ENCODE measurements around the gene WDR41. TPM values are rescaled to one million over a fixed set of nuclear protein-coding genes. Genes with fewer than 3 reads are reported as not detected.

The WDR41 gene
- total RNA-seq, 1 experiment from 2014 or later, result 57.3 TPM

- ChIA-PET CTCF (no interaction called here), POLR2A (interaction anchor here (0.6 to 0.7 kb wide), 2 partner anchors 144 to 1139 kb away, joined by 5 to 12 read pairs; no protein-coding TSS in a partner anchor)
- Histone ChIP-seq H3K4me3 (ENCODE audit: low read depth in 2 of 2, low read length in 2 of 2) (no peak overlapping the region), H3K27me3 (ENCODE audit: control insufficient read depth, insufficient read depth, low read length) (no peaks in the 10 kb centered on the region), H3K4me1 (ENCODE audit: control insufficient read depth, insufficient read depth, low read length) (no peaks in the 10 kb centered on the region), H3K36me3 (ENCODE audit: control insufficient read depth, insufficient read depth, low read length) (no peaks in the 10 kb centered on the region; the same call in 1 of the 2 replicates), H3K9me3 (ENCODE audit: control insufficient read depth, insufficient read depth, low read depth, low read length) (no peaks in the 10 kb centered on the region), H3K27ac (ENCODE audit: low read length) (no peak overlapping the region)
- ATAC-seq, result no peak
- BruUV-seq (replicated peaks), result no TSS peak
- TF ChIP-seq SIN3A (IDR thresholded peaks at IDR 0.05; ENCODE audit: borderline replicate concordance, insufficient read depth, low read depth, low read length), result no peak
- TF ChIP-seq, protein P1, sequence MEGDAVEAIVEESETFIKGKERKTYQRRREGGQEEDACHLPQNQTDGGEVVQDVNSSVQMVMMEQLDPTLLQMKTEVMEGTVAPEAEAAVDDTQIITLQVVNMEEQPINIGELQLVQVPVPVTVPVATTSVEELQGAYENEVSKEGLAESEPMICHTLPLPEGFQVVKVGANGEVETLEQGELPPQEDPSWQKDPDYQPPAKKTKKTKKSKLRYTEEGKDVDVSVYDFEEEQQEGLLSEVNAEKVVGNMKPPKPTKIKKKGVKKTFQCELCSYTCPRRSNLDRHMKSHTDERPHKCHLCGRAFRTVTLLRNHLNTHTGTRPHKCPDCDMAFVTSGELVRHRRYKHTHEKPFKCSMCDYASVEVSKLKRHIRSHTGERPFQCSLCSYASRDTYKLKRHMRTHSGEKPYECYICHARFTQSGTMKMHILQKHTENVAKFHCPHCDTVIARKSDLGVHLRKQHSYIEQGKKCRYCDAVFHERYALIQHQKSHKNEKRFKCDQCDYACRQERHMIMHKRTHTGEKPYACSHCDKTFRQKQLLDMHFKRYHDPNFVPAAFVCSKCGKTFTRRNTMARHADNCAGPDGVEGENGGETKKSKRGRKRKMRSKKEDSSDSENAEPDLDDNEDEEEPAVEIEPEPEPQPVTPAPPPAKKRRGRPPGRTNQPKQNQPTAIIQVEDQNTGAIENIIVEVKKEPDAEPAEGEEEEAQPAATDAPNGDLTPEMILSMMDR (IDR thresholded peaks at IDR 0.05), result no peak
- TF ChIP-seq TCF7L2 (IDR thresholded peaks at IDR 0.05; ENCODE audit: low read depth, low read length), result no peak
- no peak for TF ChIP-seq POLR2AphosphoS5 (IDR thresholded peaks at IDR 0.05; ENCODE audit: low read depth, low read length)
- TF ChIP-seq, protein P2, sequence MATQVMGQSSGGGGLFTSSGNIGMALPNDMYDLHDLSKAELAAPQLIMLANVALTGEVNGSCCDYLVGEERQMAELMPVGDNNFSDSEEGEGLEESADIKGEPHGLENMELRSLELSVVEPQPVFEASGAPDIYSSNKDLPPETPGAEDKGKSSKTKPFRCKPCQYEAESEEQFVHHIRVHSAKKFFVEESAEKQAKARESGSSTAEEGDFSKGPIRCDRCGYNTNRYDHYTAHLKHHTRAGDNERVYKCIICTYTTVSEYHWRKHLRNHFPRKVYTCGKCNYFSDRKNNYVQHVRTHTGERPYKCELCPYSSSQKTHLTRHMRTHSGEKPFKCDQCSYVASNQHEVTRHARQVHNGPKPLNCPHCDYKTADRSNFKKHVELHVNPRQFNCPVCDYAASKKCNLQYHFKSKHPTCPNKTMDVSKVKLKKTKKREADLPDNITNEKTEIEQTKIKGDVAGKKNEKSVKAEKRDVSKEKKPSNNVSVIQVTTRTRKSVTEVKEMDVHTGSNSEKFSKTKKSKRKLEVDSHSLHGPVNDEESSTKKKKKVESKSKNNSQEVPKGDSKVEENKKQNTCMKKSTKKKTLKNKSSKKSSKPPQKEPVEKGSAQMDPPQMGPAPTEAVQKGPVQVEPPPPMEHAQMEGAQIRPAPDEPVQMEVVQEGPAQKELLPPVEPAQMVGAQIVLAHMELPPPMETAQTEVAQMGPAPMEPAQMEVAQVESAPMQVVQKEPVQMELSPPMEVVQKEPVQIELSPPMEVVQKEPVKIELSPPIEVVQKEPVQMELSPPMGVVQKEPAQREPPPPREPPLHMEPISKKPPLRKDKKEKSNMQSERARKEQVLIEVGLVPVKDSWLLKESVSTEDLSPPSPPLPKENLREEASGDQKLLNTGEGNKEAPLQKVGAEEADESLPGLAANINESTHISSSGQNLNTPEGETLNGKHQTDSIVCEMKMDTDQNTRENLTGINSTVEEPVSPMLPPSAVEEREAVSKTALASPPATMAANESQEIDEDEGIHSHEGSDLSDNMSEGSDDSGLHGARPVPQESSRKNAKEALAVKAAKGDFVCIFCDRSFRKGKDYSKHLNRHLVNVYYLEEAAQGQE (IDR thresholded peaks at IDR 0.05; ENCODE audit: insufficient read depth in 1 of 2, low read depth in 2 of 2, low read length in 1 of 2), result no peak
- intact Hi-C loops (cut with micrococcal nuclease; ENCODE audit: unreplicated experiment), result no loop called here
- in situ Hi-C loops (cut with HindIII; ENCODE audit: low pct_unique_long_range_greater_than_20kb, low sequenced_read_pairs), result no loop called here
- DNase-seq (ENCODE audit: low read depth, low spot score), result no peak
Observed at GRCh38 chr5:77463905-77464304, 28.2 kb downstream of the WDR41 start.

DNA sequence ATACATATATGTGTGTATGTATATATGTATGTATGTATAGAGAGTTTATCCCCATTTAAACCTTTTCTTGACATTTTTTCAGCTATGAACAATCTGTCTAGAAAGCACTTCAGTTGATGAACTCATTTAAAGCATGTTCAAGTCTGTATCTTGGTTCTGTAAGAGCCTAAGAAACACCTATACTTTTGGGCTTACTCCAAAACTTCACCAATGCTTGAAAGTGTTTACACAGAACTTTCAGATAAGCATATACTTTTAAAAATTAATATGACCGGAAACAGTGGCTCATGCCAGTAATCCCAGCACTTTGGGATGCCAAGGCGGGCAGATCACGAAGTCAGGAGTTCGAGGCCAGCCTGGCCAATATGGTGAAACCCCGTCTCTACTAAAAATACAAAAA, 30.8 kb downstream of the WDR41 start:
- POLR2A ChIA-PET, result no interaction called here
- H3K9me3 ChIP-seq (ENCODE audit: control insufficient read depth, insufficient read depth, low read depth, low read length), result no peaks in the 10 kb centered on the region
- no peaks in the 10 kb centered on the region for H3K4me1 ChIP-seq (ENCODE audit: control insufficient read depth, insufficient read depth, low read length)
- no peak overlapping the region for H3K27ac ChIP-seq (ENCODE audit: low read length)
- no peak for TF ChIP-seq SIN3A (IDR thresholded peaks at IDR 0.05; ENCODE audit: borderline replicate concordance, insufficient read depth, low read depth, low read length)
- no peak for TF ChIP-seq TCF7L2 (IDR thresholded peaks at IDR 0.05; ENCODE audit: low read depth, low read length)
- TF ChIP-seq, protein P2 (IDR thresholded peaks at IDR 0.05; ENCODE audit: insufficient read depth in 1 of 2, low read depth in 2 of 2, low read length in 1 of 2), result no peak
- no peak for TF ChIP-seq POLR2AphosphoS5 (IDR thresholded peaks at IDR 0.05; ENCODE audit: low read depth, low read length)
- TF ChIP-seq, protein P1 (IDR thresholded peaks at IDR 0.05), result no peak
- H3K4me3 ChIP-seq (ENCODE audit: low read depth in 2 of 2, low read length in 2 of 2), result no peak overlapping the region
- intact Hi-C loops (cut with micrococcal nuclease; ENCODE audit: unreplicated experiment) (no loop called here), in situ Hi-C loops (cut with HindIII; ENCODE audit: low pct_unique_long_range_greater_than_20kb, low sequenced_read_pairs) (no loop called here)
- no TSS peak for BruUV-seq (replicated peaks)
- ATAC-seq, result no peak
- no peak for DNase-seq (ENCODE audit: low read depth, low spot score)
- CTCF ChIA-PET, result no interaction called here
- H3K27me3 ChIP-seq (ENCODE audit: control insufficient read depth, insufficient read depth, low read length), result no peaks in the 10 kb centered on the region
- H3K36me3 ChIP-seq (ENCODE audit: control insufficient read depth, insufficient read depth, low read length), result no peaks in the 10 kb centered on the region; the same call in 1 of the 2 replicates
